GM19397 (cell line): ENCODE results near the gene ANGEL2.
"Not testable (repeated sequence)": the region's sequence is repeated elsewhere in the genome, so short reads cannot be mapped to it uniquely, and the experiment has no call there.

Source experiments
- ATAC-seq: cut with Tn5 transposase; IDR thresholded peaks from one replicate; pipeline ENCODE4 v1.9.1; 2021; ENCODE audit warnings: mild to moderate bottlenecking, moderate library complexity; ENCODE audit not compliant: unreplicated experiment

Gene ANGEL2

DNA sequence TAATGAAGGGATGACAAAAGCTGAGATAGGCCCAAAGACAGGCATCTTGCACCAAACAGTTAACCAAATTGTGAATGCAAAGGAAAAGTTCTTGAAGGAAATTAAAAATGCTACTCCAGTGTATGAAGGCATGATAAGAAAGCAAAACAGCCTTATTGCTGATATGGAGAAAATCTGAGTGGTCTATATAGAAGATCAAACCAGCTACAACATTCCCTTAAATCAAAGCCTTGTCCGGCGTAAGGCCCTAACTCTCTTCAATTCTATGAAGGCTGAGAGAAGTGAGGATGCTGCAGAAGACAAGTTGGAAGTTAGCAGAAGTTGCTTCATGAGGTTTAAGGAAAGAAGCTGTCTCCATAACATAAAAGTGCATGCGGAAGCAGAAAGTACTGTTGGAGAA is 4.3 kb upstream of the ANGEL2 start:
- no peak for ATAC-seq

DNA sequence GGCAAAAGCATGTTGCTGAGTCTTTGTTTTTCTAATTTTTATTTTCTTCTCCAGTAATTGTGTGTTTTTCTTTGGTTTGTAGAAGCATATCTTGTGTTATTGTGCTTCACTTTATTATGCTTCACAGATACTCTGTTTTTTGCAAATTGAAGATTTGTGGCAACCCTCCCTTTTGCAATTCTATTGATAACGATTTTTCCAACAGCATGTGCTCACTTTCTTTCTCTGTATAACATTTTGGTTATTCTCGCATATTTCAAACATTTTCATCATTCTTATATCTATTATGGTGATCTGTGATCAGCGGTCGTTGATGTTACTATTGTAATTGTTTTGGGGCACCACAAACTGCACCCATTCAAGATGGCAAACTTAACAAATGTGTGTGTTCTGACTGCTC is 3.8 kb upstream of the ANGEL2 start:
- no peak for ATAC-seq

DNA sequence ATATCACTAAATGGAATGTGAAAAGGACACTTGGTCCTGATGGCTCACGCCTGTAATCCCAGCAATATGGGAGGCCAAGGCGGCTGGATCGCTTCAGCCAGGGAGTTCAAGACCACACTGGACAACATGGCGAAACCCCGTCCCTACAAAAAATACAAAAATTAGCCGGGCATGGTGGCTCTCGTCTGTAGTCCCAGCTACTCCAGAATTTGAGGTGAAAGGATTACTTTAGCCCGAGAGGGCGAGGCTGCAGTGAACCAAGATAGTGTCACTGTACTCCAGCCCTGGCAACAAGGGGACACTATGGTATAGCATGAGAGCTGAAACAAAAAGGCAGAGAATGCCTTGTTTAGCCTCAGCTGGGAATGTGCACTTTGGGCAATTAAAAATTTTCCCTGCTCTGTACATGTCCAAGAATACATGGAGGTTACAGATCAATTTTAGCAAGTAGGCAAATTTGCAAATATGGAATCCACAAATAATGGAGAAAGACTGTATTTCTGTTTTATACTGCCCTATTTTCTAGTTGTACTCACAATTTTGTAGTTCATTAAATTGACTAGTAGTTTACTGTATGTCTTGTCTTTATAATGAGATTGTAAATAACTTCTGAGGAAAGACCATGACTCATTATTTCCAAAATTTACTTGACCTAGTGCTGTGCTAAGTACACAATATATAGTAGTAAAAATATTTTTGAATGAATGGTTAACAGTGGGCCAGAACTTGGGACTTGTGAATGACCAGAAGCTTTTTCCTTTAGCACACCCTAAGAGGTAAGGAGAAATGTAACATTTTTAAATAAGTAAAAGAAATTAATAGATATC is 2.0 kb upstream of the ANGEL2 start:
- ATAC-seq, result no peak

DNA sequence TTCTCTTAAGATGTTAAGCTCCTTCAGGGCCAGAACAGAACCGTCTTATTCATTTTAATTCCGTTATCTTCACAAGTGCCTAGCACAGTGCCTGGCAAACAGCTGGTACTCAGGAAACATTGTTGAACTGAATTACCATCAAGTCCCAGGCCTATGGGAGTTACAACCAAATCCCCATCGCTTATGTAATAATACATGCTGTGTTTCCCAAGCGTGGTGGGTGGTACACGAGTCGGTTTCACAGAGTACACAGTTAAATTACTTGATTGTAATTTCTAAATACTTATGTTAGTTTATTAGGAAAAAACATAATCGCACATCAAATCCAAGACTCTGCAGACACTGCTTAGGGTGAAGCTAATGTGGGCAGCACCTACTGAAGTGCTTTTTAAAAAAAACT is 1.0 kb downstream of the ANGEL2 start:
- ATAC-seq, result no peak

DNA sequence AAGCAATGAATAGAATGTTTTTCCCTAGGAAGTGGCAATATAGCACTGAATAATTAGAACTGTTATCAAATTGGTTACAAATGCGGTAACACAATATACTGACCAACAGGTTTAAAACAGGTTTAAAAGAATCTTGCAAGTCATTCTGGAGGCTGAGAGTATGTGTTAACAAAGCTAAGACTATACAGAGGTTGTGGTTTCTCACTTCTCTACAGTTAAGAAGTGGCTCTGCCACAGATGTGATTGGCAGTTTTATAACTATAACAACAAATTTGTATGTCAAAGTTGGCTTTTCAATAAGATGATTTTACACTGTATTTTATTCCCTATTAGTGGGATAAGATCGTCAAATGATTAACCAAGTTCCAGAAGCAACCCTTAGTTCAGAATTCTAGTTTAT is 7.1 kb downstream of the ANGEL2 start:
- no peak for ATAC-seq

DNA sequence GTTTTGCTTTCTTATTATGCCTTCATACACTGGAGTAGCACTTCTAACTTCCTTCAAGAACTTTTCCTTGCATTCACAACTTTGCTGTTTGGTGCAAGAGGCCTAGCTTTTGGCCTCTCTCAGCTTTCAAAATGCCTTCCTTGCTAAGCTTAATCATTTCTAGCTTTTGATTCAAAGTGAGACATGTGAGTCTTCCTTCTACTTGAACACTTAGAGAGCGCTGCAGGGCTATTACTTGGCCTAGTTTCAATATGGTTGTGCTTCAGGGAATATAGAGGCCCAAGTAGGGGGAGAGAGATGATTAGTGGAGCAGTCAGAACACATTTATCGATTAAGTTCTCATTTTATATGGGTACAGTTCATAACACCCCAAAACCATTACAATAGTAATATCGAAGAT is 12.4 kb downstream of the ANGEL2 start:
- ATAC-seq, result no peak

DNA sequence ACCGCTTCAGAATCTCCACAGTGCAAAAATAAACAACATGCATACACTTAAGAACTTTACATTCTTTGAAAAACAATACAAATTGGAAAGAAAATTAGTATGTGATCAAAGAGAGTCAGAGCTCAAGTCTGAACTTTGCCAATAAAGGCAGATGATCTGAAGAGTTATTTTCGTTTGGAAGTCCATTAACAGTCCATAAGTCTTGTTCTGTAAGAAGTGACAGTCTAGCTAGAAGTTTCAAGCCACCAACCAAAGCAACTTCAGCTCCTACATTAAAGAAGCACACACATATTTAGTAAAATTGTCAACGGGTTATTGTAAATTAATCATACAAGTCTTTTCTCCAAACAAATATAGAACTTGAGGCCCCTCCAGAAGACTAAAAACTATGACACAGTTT is 20.7 kb downstream of the ANGEL2 start:
- no peak for ATAC-seq

DNA sequence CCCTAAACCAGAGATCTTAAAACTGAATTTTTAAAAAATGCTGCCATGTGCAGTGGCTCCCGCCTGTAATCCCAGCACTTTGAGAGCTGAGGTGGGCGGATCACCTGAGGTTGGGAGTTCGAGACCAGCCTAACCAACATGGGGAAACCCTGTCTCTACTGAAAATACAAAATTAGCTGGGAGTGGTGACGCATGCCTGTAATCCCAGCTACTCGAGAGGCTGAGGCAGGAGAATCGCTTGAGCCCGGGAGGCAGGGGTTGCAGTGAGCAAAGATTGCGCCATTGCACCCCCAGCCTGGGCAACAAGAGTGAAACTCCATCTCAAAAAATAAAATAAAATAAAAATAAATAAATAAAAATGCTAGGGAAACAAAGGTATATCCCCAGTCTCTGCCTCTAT is 21.7 kb downstream of the ANGEL2 start:
- ATAC-seq, result not testable (repeated sequence)

DNA sequence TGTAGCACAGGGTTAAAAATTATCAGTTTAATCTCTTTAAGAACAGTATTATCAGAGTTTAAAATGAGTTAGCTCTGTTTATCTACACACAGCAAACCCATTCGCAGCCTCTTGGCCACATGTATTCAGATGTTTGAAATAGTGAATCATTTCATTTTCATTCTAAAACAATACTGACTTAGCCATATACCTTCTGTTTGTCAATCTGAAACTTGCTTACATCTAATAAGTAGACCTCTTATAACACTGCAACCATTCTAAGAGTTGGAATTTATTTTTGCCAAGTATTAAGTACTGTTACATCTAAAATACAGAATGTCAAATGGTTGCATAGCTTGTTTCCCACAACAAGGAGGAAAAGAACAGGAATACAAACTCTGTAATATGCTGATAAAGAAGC is 25.4 kb downstream of the ANGEL2 start:
- ATAC-seq, result no peak

DNA sequence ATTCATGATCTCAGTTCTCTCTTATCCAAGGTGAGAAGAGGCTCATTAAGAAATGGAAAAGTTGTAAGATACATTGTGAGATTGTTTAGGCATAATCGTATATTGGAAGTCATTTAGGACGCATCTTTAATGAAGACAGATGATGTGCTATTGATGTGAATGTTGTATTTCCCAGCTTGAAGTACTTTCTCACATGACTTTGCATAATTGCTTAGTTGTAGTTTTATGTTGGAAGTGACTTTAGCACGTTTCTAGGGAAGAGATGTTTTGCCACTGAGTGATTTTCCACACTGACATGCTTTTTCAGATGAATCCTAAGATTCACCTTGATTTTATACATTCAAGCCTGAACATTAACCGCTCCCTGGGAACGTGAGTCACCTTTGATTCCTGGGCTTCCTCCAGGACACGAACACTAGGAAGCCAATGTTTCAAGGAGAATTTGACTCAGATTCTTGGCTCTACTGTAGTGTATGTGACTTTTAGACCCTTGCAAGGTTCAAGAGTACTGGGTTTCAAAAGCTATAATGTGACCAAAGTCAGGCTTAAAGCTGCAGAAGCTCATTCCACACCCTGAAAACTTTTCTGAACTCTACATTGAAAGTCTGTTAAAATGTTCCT is 27.9 kb downstream of the ANGEL2 start:
- no peak for ATAC-seq

DNA sequence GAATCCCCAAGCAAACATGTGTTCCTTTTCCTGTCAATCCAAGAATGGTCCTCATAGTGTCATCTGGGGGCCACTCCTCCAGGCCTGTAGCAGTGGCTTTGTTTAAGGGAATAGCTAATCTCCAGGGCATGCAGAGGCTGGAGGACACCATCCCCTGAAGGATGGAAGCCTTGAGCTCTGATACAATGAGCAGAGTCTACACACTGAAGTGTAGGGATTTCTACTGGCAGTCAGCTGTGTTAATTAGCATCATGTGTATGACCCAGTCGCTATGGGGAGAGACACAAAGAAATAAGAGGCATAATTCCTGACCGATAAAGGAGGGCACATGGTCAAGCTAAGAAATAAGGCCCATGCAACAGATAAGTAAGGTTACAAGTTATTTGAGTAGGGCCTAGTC is 29.1 kb downstream of the ANGEL2 start:
- ATAC-seq, result no peak

DNA sequence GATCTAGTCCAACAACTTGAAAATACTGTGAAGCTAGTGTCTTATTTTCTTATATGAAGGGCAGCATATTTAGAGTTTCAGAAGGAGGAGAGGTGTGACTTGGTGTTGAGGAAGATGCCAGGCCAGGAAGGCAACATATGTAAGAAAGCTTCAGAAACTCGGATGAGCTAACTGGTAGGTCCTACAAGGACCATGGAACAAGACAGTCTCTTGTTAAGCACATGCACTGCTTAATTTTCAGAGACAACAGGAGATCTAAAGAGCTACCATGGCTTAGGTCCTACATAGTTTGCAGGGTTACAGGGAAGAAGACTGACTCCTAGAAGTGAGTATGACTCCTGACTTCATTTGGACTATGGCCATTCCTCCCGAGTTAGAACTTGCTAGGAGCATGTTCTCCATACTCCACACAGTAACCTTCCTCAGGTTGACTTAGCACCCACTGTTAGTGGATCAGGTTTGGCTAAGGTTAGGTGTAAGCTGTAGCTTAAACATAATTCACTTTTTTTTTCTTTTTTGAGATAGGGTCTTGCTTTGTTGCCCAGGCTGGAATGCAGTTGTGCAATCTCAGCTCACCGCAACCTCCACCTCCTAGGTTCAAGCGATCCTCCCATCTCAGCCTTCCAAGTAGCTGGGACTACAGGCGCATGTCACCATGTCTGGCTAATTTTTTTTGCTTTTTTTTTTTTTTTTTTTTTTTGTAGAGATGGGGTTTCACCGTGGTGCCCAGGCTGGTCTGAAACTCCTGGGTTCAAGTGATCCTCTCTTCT is 31.0 kb downstream of the ANGEL2 start:
- ATAC-seq, result no peak

DNA sequence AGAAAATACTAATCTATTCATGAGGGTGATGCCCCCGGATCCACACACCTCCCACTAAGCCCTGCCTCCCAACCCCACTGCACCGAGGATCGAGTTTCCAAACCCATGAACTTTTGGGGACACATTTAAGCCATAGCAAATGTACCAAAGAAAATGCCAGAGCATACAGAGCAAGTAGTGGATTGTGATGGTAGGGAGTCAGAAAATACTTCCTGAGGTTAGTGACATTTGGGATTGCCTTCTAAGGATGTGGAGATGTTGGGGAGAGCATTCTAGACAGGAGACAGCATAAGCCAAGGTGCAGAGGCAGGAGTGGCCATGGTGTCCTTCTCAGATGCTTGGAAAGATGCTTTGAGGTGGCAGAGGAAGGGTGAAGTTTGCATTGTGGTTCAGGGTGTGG is 32.2 kb downstream of the ANGEL2 start:
- no peak for ATAC-seq

DNA sequence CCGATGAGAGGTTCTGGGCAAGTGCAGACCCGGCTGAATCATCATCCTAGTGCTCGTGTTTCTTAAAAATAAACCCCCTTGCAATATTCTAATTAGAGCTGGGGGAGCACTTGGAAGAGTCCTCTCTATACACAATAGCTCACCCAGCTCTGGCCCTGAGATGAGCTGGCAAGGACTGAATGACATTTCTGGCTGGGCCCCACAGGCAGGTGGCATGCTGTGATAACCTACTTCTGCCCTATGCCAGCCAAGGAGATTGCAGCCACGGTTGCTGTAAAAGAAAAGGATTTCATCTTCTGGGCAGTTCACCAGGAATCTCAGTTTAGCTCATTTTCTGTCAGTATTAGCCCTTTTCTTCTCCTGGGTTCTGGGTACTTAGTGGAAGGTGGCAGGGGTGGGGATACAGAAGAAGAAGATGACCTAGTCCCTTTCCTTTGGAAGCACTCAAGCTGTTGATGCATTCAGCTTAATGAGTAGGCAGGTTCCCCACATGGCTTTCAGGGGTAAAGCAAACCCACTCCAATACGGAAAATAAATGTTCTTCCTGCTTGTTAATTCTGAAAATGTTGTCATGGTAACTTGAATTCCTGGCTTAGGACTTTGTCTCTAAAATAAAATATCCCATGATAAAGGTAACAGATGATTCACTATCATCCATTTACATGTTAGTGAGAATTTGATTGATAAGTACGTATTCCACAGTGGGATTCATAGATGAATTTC is 33.1 kb downstream of the ANGEL2 start:
- no peak for ATAC-seq

DNA sequence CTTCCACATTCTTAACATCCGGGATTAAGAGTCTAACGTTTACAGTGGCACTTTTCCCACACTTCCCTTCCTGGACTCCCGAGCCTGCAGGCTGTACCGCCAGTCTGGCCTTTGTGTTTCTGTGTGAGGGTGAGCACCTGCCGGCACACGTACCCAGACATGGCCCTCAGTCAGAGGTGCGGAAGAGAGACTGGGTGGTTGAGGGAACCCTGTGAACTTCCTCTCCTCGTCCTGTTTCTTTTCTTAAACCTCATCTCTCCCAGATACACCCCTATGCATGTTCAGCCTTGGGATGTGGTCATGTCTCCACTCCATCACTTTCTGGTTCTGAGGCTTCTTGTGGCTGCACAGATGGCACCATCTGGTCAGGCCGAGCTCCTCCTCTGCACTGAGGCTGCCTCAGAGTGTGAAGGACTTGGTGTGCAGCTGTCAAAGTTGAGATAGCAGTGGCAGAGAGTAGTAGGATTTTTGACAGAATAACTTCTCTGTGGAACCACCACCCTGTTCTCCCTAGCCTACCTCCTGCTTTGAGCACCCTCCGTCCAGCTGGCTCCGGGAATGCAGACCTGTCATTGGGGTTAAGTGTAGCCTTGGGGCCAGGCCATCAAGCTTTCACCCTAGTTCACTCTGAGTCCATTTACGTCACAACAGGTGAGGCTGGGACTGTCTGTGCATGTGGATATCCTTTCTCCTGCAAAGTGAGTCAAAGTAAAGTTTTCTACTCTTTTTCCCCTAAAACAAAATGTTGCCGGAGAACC is 33.9 kb downstream of the ANGEL2 start:
- ATAC-seq, result peak; percentile 76

DNA sequence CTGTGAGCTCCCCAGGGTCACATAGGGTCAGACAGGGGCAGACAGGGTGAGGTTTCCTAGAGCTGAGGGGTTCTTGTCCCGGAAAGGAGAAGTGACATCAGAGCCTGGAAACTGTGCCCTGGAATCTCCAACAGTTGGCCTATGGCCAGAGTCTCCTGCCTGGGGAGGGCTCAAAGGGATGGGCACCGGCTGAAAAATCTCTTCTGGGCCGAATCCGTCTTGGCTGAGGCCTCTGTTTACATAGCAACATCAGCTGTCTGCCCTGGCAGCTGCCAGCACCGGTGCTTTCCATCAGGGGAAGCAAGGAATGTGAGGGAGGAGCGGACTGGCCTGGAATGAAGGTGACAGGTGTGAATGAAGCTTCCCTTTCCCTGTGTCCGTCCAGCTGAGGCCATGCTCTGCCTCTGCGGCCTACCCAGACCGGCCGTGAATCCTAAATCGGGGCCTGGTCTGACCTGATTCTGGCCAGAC is 34.6 kb downstream of the ANGEL2 start:
- no peak for ATAC-seq

DNA sequence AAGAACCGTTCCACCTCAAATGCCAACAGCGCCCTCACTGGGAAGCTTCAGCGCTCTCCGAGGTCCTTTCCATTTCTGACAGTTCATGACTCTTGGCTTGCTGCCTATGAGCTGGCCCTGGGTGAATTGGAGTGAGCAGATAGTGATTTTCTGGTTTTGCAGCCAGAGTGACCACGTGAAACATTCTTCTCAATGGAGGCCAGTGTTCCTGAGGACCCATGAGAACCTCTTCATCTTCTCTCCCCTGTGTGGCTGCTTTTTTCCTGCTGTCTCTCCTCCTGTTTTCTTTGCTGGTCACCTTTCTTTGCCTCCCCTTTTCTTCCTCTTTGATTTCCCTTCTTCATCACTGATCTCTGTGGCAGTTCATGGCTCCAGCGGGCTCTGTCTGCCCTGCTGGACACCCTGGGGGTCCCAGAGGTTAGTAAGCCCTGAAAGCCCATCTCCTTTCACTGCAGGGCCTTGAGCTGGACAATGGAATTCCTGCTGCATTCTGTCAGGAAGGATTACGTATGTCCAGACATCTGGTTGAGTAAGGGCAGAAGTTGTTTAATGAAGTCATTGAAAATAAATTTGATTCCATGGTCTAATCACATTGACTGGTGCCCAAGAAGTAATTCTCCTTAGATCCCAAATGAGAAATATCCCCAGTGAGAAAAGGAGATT is 35.4 kb downstream of the ANGEL2 start:
- no peak for ATAC-seq

DNA sequence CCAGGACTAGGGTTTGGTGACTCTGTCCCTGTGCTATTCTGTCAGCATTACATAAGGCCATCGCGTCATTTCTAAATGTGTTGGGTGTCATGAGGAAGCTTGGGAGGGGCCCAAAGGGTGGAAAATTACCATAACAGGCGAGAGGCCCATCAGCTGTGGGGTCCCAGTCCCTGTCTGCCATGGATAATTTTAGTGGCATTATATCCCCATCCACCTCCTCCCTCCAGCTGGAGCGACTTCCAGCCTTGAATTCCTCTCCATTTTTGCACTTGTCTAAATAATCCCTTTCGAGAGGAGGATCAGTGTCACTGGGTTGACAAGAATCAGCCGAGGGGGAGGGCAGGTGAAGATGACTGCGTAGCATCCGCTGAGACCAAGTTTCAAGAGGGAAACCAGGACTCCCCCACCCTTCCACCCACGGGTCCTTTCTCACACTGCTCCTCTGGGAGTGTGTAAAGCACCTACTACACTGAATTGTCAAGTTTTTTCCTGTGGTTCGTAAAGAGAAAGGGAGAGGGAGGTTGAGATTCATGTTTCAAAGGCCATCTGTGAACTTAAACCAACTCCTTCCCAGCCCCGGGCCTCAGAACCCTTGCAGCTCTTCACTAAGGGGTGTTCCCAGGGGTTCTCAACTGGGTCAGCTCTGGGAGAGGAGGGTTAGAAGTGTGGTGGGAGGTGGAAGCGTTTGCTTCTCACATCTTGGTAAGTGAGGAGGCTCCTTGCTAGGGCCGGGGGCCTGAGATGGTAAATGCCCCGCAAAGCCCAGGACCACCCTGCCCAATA is 36.1 kb downstream of the ANGEL2 start:
- peak; percentile 51 for ATAC-seq
